H1 (cell line): ENCODE data around the gene KCNT1. TPM values are rescaled to one million over a fixed set of nuclear protein-coding genes. Genes with fewer than 3 reads are reported as not detected.

ENCODE experiments used
- CTCF ChIA-PET: fragments of 300-600 bp; sonication (Branson Sonifier 250); formaldehyde crosslinking; loops from one replicate; lab custom pipeline; 2021; ENCODE audit not compliant: partially characterized antibody; lab: Charles Lee
- POLR2A ChIA-PET: fragments of 300-600 bp; sonication (Branson Sonifier 250); formaldehyde crosslinking; loops from one replicate; lab custom pipeline; 2021; ENCODE audit warnings: inconsistent platforms; ENCODE audit not compliant: partially characterized antibody; lab: Charles Lee
- DNase-seq, 2 experiments: peaks; one replicate each; pipeline versions ENCODE4 v3.0.0 to v3.0.0-alpha.2; 2010 to 2022; ENCODE audit warnings: low spot score in 2 of 2, low read depth in 1 of 2, mixed read lengths in 1 of 2
- FAIRE-seq: peaks from 2 replicates; lab custom pipeline; 2011; peaks lifted over from hg19 to GRCh38; lab: Jason Lieb, UNC
- H2AFZ ChIP-seq: 2 replicates; pipeline ENCODE4 v1.8.1; 2012; ENCODE audit warnings: low read length, inconsistent platforms
- H2AK5ac ChIP-seq: 2 replicates; pipeline ENCODE4 v1.6.1; 2013; ENCODE audit warnings: low read depth, low read length
- H2BK120ac ChIP-seq: replicated peaks from 2 replicates; pipeline ENCODE3; 2013; ENCODE audit warnings: low read depth, low read length, inconsistent platforms
- H2BK12ac ChIP-seq: 2 replicates; pipeline ENCODE4 v1.6.1; 2013; ENCODE audit warnings: low read depth, low read length
- H2BK15ac ChIP-seq: 2 replicates; pipeline ENCODE4 v1.6.1; 2013; ENCODE audit warnings: low read length
- H2BK20ac ChIP-seq: 2 replicates; pipeline ENCODE4 v1.6.1; 2013; ENCODE audit warnings: low read length
- H2BK5ac ChIP-seq: 2 replicates; pipeline ENCODE4 v1.6.1; 2013; ENCODE audit warnings: low read depth, low read length
- H3K14ac ChIP-seq: 2 replicates; pipeline ENCODE4 v1.6.1; 2013; ENCODE audit warnings: inconsistent platforms; ENCODE audit not compliant: insufficient read length
- H3K18ac ChIP-seq: 2 replicates; pipeline ENCODE4 v1.6.1; 2013; ENCODE audit warnings: low read length; ENCODE audit errors: extremely low read depth
- H3K23ac ChIP-seq: 2 replicates; pipeline ENCODE4 v1.6.1; 2013; ENCODE audit warnings: inconsistent platforms; ENCODE audit not compliant: insufficient read length
- H3K23me2 ChIP-seq: 2 replicates; pipeline ENCODE4 v1.6.1; 2013; ENCODE audit warnings: low read depth, low read length
- H3K27ac ChIP-seq: 2 replicates; pipeline ENCODE4 v1.6.1; 2011; ENCODE audit warnings: low read depth, low read length, inconsistent platforms
- H3K27me3 ChIP-seq, 4 experiments: replicated peaks in 1 of 4; 1 replicate in 1 of 4; 2 replicates in 3 of 4; pipeline versions ENCODE4 v1.6.1 to v1.8.1; 2011 to 2013; ENCODE audit warnings: low read length in 3 of 4, mild to moderate bottlenecking in 3 of 4, inconsistent platforms in 2 of 4, mixed read lengths in 2 of 4, moderate library complexity in 1 of 4; ENCODE audit not compliant: control insufficient read depth in 3 of 4, insufficient read depth in 3 of 4; ENCODE audit errors: extremely low read depth in 1 of 4
- H3K36me3 ChIP-seq, 4 experiments: 2 replicates each; pipeline versions ENCODE4 v1.6.1 to v1.8.1; 2011 to 2013; ENCODE audit warnings: mild to moderate bottlenecking in 4 of 4, low read length in 3 of 4, moderate library complexity in 2 of 4, control low read depth in 1 of 4, inconsistent platforms in 1 of 4; ENCODE audit not compliant: insufficient read depth in 4 of 4, control insufficient read depth in 2 of 4
- H3K4ac ChIP-seq: replicated peaks from 2 replicates; pipeline ENCODE3; 2013; ENCODE audit warnings: low read length, low read depth, mixed read lengths, inconsistent platforms; ENCODE audit not compliant: insufficient read length
- H3K4me1 ChIP-seq, 4 experiments: replicated peaks in 1 of 4; 1 replicate in 1 of 4; 2 replicates in 3 of 4; pipeline versions ENCODE4 v1.6.1 to v1.8.1; 2011 to 2013; ENCODE audit warnings: low read length in 3 of 4, inconsistent platforms in 2 of 4, mixed read lengths in 1 of 4; ENCODE audit not compliant: insufficient read depth in 4 of 4, control insufficient read depth in 3 of 4
- H3K4me2 ChIP-seq, 2 experiments: 2 replicates each; pipeline versions ENCODE4 v1.6.1 to v1.8.1; 2011 to 2013; ENCODE audit warnings: low read depth in 2 of 2, low read length in 2 of 2, control low read depth in 1 of 2, inconsistent platforms in 1 of 2, mild to moderate bottlenecking in 1 of 2; ENCODE audit not compliant: insufficient read depth in 1 of 2
- H3K4me3 ChIP-seq, 4 experiments: fragments of 200-600, 300-600 bp in 1 of 4; sonication (generic), shearing (Covaris generic), sonication (Bioruptor Twin) in 1 of 4; 2 replicates each; pipeline versions ENCODE4 v1.5.1 to v1.8.1; 2011 to 2016; ENCODE audit warnings: low read length in 4 of 4, low read depth in 3 of 4, control low read depth in 2 of 4, inconsistent platforms in 2 of 4, mild to moderate bottlenecking in 2 of 4, mixed read lengths in 1 of 4, moderate library complexity in 1 of 4; ENCODE audit not compliant: insufficient read depth in 2 of 4; ENCODE audit errors: extremely low read depth in 1 of 4
- H3K56ac ChIP-seq: replicated peaks from 2 replicates; pipeline ENCODE3; 2013; ENCODE audit warnings: low read depth, mild to moderate bottlenecking, mixed read lengths, low read length, inconsistent platforms; ENCODE audit not compliant: insufficient read length
- H3K79me1 ChIP-seq: 2 replicates; pipeline ENCODE4 v1.6.1; 2013; ENCODE audit warnings: low read depth, low read length, control low read depth
- H3K79me2 ChIP-seq, 2 experiments: 2 replicates each; pipeline versions ENCODE4 v1.6.1 to v1.8.1; 2012 to 2013; ENCODE audit warnings: low read length in 2 of 2, mild to moderate bottlenecking in 2 of 2, inconsistent platforms in 1 of 2; ENCODE audit not compliant: insufficient read depth in 2 of 2, control insufficient read depth in 1 of 2
- H3K9ac ChIP-seq, 4 experiments: replicated peaks in 1 of 4; 1 replicate in 1 of 4; 2 replicates in 3 of 4; pipeline versions ENCODE4 v1.6.1 to v1.8.1; 2011 to 2013; ENCODE audit warnings: low read depth in 3 of 4, low read length in 3 of 4, control low read depth in 2 of 4, mild to moderate bottlenecking in 2 of 4, moderate library complexity in 2 of 4, inconsistent platforms in 1 of 4; ENCODE audit errors: extremely low read depth in 1 of 4
- H3K9me3 ChIP-seq, 2 experiments: 2 replicates each; pipeline versions ENCODE4 v1.6.1 to v1.8.1; 2012 to 2013; ENCODE audit warnings: mild to moderate bottlenecking in 2 of 2, moderate library complexity in 2 of 2, control low read depth in 1 of 2, inconsistent platforms in 1 of 2, low read depth in 1 of 2, low read length in 1 of 2, mixed read lengths in 1 of 2; ENCODE audit not compliant: insufficient read depth in 2 of 2
- H4K20me1 ChIP-seq, 2 experiments: replicated peaks in 1 of 2; 2 replicates each; pipeline versions ENCODE3 to v1.8.1; 2011 to 2013; ENCODE audit warnings: inconsistent platforms in 2 of 2, low read length in 2 of 2, mild to moderate bottlenecking in 1 of 2; ENCODE audit not compliant: insufficient read depth in 2 of 2, control insufficient read depth in 1 of 2
- H4K5ac ChIP-seq: 2 replicates; pipeline ENCODE4 v1.6.1; 2013; ENCODE audit warnings: low read length, low read depth, mixed read lengths, inconsistent platforms; ENCODE audit not compliant: insufficient read length
- H4K8ac ChIP-seq: 2 replicates; pipeline ENCODE4 v1.8.0; 2013; ENCODE audit warnings: mild to moderate bottlenecking, moderate library complexity, low read length, inconsistent platforms; ENCODE audit not compliant: insufficient read depth; ENCODE audit errors: extremely low read depth
- H4K91ac ChIP-seq: replicated peaks from 2 replicates; pipeline ENCODE3; 2013; ENCODE audit warnings: low read length, mixed read lengths, inconsistent platforms; ENCODE audit not compliant: insufficient read length
- CBX5 ChIP-seq: fragments of 300-800, 300-1000 bp; sonication (generic); IDR thresholded peaks from 2 replicates; pipeline ENCODE4 v1.7.1; 2016; ENCODE audit warnings: antibody characterized with exemption, low read length, low read depth
- GABPA ChIP-seq: IDR thresholded peaks from 2 replicates; pipeline ENCODE4 v1.6.1; 2011; ENCODE audit warnings: mild to moderate bottlenecking, low read length, moderate library complexity, borderline replicate concordance; ENCODE audit not compliant: insufficient read depth
- RBBP5 ChIP-seq: IDR thresholded peaks from 2 replicates; pipeline ENCODE4 v1.7.1; 2012; ENCODE audit warnings: low read depth, mild to moderate bottlenecking, inconsistent platforms, low read length, moderate library complexity, borderline replicate concordance
- SIRT6 ChIP-seq: IDR thresholded peaks from one replicate; pipeline ENCODE4 v1.7.1; 2012; ENCODE audit warnings: low read length, inconsistent platforms
- WGBS, 2 experiments: shearing (Covaris generic) in 1 of 2; methylation state at CpG; one replicate each; pipeline versions ENCODE4 v1.1.6 to v1.1.7; 2013 to 2015; ENCODE audit warnings: low lambda C conversion rate in 2 of 2, mixed read lengths in 2 of 2, inconsistent platforms in 1 of 2, low coverage in 1 of 2, missing lambda C conversion rate in 1 of 2; ENCODE audit not compliant: insufficient replicate concordance in 2 of 2, insufficient coverage in 1 of 2, insufficient read length in 1 of 2; ENCODE audit errors: extremely low coverage in 1 of 2, missing lambda C conversion rate in 1 of 2; 5-methylcytosine and 5-hydroxymethylcytosine counted together
- polyA plus RNA-seq, 7 experiments: library from polyadenylated mRNA; depleted of rRNA in 3 of 7; stranded (reverse) in 5 of 7; unstranded in 2 of 7; fragments of >200 nt in 5 of 7; fragments of 200-250 nt in 2 of 7; gene quantifications; 1 replicate in 5 of 7; 2 replicates in 1 of 7; 4 replicates in 1 of 7; pipeline versions ENCODE4 v1.2.1 to v1.2.3, GENCODE V29; 2011 to 2013; ENCODE audit warnings: missing spikeins in 2 of 7, mixed read lengths in 2 of 7
- total RNA-seq: library from RNA; stranded (reverse); fragmentation: NEBNext Ultra II Directional; extraction: Animal tissue kit (Norgen Biotek cat#: 25700); gene quantifications from 2 replicates; pipeline ENCODE4 v1.2.1, GENCODE V29; 2021

Gene KCNT1
- total and polyA plus RNA-seq, 2 of the 8 experiments (the other 6 are each of a cell fraction or from before 2014, with no cell fraction given) = 0.13 to 0.20 TPM

DNA sequence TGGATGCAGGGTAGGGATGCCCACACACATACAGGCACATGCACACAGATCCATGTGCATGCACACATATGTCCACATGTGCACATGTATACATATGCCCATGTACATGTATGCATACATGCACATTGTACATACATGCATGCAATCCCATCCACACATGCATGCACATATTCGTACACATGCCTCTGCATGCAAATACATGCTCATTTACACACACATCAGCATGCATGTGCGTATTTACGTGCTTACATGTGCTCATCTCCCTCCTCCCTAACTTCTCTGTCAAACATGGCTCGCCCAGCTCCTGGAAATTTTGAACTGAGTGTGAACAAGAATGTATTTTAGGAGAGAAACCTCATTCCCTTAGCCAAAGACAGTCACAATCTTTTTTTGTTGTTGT lies 6.2 kb downstream of the KCNT1 start:
- no peak overlapping the region for H3K56ac ChIP-seq
- H2AFZ ChIP-seq = no peak overlapping the region
- no peak overlapping the region for H3K4me3 ChIP-seq
- H3K14ac ChIP-seq = no peak overlapping the region
- no peak overlapping the region for H3K4ac ChIP-seq
- no peak overlapping the region for H3K23ac ChIP-seq
- FAIRE-seq = no peak
- no peaks in the 10 kb centered on the region for H3K79me1 ChIP-seq
- DNase-seq = no peak
- CTCF ChIA-PET = interaction anchor here (0.7 to 3.4 kb wide), 4 partner anchors 17 to 295 kb away, joined by 3 to 18 read pairs (median 3); no protein-coding TSS in a partner anchor
- H2BK15ac ChIP-seq = no peak overlapping the region
- no peaks in the 10 kb centered on the region for H3K36me3 ChIP-seq
- H4K5ac ChIP-seq = no peak overlapping the region
- H2AK5ac ChIP-seq = no peak overlapping the region
- TF ChIP-seq RBBP5 (no peak), GABPA (no peak), CBX5 (no peak), SIRT6 (no peak)
- H2BK20ac ChIP-seq = no peak overlapping the region
- no peaks in the 10 kb centered on the region for H3K23me2 ChIP-seq
- POLR2A ChIA-PET = no interaction called here
- no peak overlapping the region for H3K4me2 ChIP-seq
- H3K27me3 ChIP-seq = peaks cover 0 to 5% (median 2%) of the 10 kb centered on the region in 4 experiments; a peak in 2 of 7 replicates
- no peak overlapping the region for H2BK12ac ChIP-seq
- H4K20me1 ChIP-seq = peaks cover 0 to 3% of the 10 kb centered on the region in 2 experiments
- H3K27ac ChIP-seq = no peak overlapping the region
- peaks cover 0 to 8% (median 0%) of the 10 kb centered on the region in 4 experiments; a peak in 1 of 7 replicates for H3K4me1 ChIP-seq
- H4K8ac ChIP-seq = no peak overlapping the region
- H2BK120ac ChIP-seq = no peak overlapping the region
- H4K91ac ChIP-seq = no peak overlapping the region
- H3K79me2 ChIP-seq = no peaks in the 10 kb centered on the region
- no peak overlapping the region for H2BK5ac ChIP-seq
- H3K18ac ChIP-seq = no peak overlapping the region
- WGBS, 2 experiments = 85% methylated on average over 4 of the region's 4 CpGs; no CpG with 5 or more reads in 1 of the 2 experiments
- no peak overlapping the region for H3K9ac ChIP-seq
- H3K9me3 ChIP-seq = no peaks in the 10 kb centered on the region
